ENCODE results near the gene PCED1B.

PCED1B gene

DNA sequence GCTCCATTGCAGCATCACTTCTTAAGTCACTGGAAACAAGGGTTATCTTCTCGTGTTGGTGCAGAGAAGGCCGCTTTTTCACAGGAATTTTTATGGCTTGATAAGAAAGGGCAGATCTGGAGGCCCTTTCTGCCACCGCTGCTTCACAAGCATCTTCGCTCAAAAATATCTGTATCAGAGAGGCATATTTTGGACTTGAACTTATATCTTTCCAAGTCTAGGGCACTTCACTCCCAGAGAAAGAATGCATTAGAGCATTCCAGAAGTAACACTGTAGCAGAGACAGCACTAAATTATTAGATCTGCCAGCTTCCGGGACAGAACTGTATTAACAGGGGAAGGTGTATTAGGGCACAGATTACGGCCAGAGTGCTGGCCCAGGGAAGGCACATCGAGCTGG lies 152.0 kb downstream of the PCED1B start:
- no peak overlapping the region for H3K27ac ChIP-seq
- TF ChIP-seq, protein P1, sequence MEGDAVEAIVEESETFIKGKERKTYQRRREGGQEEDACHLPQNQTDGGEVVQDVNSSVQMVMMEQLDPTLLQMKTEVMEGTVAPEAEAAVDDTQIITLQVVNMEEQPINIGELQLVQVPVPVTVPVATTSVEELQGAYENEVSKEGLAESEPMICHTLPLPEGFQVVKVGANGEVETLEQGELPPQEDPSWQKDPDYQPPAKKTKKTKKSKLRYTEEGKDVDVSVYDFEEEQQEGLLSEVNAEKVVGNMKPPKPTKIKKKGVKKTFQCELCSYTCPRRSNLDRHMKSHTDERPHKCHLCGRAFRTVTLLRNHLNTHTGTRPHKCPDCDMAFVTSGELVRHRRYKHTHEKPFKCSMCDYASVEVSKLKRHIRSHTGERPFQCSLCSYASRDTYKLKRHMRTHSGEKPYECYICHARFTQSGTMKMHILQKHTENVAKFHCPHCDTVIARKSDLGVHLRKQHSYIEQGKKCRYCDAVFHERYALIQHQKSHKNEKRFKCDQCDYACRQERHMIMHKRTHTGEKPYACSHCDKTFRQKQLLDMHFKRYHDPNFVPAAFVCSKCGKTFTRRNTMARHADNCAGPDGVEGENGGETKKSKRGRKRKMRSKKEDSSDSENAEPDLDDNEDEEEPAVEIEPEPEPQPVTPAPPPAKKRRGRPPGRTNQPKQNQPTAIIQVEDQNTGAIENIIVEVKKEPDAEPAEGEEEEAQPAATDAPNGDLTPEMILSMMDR (IDR thresholded peaks at IDR 0.05) = no peak
- no peak for DNase-seq (ENCODE audit: low spot score)
- H3K4me3 ChIP-seq = no peak overlapping the region

DNA sequence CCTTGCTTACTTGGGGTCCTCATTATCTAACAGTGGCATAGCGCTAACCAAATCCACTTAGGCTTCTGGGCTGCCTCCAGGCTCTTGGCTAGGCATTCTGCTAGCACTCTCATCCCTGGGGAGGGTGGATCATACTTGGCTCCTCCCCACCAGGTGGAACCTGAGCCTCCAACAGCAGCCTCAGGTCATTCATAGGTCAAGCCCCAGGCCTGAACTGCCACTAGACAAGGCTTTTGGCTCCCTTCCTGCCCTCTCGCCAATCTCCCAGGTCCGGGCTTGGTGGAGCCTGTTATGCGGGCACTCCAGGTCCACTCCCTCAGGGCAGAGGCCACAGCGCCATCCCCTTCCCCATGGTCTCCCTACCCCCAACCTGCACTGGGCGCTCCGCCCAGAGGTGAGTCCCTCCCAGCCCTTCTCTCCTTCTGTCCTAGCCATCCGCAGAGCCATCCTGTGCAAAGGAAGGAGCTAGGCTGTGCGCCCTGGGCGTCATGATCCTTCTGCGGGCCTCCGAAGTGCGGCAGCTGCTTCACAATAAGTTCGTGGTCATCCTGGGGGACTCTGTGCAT lies 155.2 kb downstream of the PCED1B start:
- Histone ChIP-seq H3K4me3 (no peak overlapping the region), H3K27ac (no peak overlapping the region)
- TF ChIP-seq, protein P1 (IDR thresholded peaks at IDR 0.05) = no peak
- no peak for DNase-seq (ENCODE audit: low spot score)

DNA sequence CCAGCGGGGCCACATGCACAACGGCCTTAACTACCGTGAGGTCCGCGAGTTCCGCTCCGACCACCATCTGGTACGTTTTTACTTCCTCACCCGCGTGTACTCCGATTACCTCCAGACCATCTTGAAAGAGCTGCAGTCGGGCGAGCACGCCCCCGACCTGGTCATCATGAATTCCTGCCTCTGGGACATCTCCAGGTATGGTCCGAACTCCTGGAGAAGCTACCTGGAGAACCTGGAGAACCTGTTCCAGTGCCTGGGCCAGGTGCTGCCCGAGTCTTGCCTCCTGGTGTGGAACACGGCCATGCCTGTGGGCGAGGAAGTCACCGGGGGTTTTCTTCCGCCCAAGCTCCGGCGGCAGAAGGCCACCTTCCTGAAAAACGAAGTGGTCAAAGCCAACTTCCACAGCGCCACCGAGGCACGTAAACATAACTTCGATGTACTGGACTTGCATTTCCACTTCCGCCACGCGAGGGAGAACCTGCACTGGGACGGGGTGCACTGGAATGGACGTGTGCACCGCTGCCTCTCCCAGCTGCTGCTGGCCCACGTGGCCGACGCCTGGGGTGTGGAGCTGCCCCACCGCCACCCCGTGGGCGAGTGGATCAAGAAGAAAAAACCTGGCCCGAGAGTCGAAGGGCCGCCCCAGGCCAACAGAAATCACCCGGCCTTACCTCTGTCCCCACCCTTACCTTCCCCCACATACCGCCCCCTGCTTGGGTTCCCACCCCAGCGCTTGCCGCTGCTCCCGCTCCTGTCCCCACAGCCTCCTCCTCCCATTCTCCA lies 156.0 kb downstream of the PCED1B start:
- H3K27ac ChIP-seq = peak overlapping the region in 1 of 2 donors; percentile 47
- TF ChIP-seq, protein P1 (IDR thresholded peaks at IDR 0.05) = no peak
- DNase-seq (ENCODE audit: low spot score) = no peak
- H3K4me3 ChIP-seq = no peak overlapping the region

DNA sequence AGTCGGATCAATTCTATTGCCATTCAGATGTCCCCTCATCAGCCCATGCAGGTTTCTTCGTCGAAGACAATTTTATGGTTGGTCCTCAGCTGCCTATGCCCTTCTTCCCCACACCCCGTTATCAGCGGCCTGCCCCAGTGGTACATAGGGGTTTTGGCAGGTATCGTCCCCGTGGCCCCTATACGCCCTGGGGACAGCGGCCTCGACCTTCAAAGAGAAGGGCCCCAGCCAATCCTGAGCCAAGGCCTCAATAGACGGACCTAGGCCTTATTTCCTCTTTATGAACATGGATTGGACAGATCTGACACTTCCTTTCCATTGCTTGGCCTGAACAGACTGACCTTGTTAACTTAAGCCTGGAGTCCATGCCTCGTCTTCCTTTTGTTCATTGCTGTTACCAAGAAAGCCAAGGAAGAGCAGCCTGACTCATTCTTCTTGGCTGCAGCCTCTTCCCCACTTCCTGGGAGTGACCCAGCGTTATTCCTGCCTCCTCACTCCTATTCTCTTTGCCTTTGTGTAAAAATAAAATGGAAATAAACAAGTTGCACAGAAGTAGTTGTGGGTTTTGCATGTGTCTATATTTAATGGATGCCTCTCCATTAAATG lies 156.8 kb downstream of the PCED1B start:
- TF ChIP-seq, protein P1 (IDR thresholded peaks at IDR 0.05) = no peak
- Histone ChIP-seq H3K4me3 (no peak overlapping the region), H3K27ac (peak overlapping the region in 1 of 2 donors; percentile 47)
- DNase-seq (ENCODE audit: low spot score) = no peak

DNA sequence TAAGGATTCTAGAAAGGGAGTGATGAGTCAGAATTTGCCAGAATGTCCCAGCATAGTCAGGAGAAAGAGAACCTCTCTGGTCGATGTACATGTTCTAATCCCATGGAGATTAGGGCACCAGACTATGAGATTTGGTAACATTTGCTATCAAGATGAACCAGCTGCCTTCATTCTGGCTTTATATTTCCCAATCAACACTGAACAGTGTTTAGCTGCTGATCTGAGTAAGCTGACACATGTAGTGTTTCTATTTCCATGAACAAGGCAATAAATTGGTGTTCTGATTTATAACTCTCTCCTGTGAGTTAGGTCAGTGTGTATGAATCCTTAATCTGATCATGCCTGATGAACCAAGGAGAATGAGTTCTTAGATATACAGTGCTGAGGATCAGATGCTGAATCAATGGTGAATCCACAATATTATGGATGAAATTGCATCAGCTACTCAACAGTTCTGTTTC lies 158.4 kb downstream of the PCED1B start:
- TF ChIP-seq, protein P1 (IDR thresholded peaks at IDR 0.05) = no peak
- no peak for DNase-seq (ENCODE audit: low spot score)
- Histone ChIP-seq H3K27ac (peak overlapping the region in 1 of 2 donors; percentile 21), H3K4me3 (no peak overlapping the region)

DNA sequence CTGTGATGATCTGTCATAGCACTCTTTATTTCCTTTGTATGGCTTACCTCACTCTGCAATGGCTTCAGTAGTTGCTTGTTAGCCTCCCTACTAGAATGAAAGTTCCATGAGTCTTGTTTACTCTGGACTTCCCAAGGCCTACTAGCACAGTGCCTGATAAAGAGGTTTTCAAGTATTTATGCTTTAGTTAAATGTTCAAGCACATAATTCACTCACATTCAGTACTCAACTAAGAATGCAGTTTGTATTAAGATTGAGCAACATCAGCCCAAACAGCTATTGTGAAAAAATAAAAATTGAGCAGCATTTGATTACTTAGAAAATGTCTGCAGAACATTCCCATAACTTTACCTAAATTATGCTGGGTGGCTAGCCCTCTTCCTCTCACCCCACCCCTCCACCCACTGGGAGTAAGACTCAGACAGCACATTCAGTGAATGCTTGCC lies 159.3 kb downstream of the PCED1B start:
- Histone ChIP-seq H3K4me3 (no peak overlapping the region), H3K27ac (peak overlapping the region in 1 of 2 donors; percentile 36)
- DNase-seq (ENCODE audit: low spot score) = no peak
- TF ChIP-seq, protein P1 (IDR thresholded peaks at IDR 0.05) = no peak

Data from coronary artery (tissue), 2 donors.